ENCODE results near the gene RIMS1.

RIMS1 gene

GRCh38 chr6:72064399-72064975 lies 178.1 kb downstream of the RIMS1 start:
- no peak for DNase-seq (ENCODE audit: low read depth in 1 of 2, low spot score in 1 of 2)
- in situ Hi-C loops (cut with HindIII; ENCODE audit: low pct_unique_long_range_greater_than_20kb, low sequenced_read_pairs): no loop called here
- TF ChIP-seq JUND (IDR thresholded peaks at IDR 0.05; ENCODE audit: low read depth): no peak

GRCh38 chr6:72078096-72078495 lies 191.7 kb downstream of the RIMS1 start:
- no peak for DNase-seq (ENCODE audit: low read depth in 1 of 2, low spot score in 1 of 2)
- TF ChIP-seq JUND (IDR thresholded peaks at IDR 0.05; ENCODE audit: low read depth): no peak
- in situ Hi-C loops (cut with HindIII; ENCODE audit: low pct_unique_long_range_greater_than_20kb, low sequenced_read_pairs): no loop called here

DNA sequence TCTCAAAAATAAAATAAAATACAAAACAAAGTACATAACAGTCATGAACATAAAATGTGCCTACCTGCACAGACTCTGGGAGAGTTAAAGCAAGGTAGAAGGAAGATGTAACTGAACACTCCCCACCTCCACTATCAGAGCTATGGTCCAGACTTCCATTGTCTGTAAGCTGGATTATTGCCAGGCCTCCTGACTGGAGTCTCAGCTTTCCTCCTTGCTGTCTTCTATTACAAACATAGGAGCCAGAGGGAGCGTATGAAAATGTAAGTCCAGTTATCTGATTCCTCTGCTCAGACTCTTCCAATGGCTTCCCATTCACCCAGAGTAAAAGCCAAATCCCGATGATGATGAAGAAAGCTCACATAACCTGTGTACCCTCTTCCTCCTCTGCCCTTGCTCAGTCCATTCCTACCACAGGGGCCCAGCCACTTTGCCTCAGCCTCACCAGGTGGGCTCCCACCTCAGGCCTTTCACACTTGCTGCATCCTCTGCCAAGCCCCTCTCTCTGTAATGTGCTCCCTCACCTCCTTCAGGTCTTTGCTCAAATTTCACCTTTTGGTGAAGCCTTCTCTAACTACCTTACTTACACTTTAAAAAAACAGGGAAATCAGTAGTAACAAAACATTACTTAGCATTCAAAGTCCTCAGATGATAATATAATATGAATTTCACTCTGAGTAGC lies 194.1 kb downstream of the RIMS1 start:
- no peak for DNase-seq (ENCODE audit: low read depth in 1 of 2, low spot score in 1 of 2)
- in situ Hi-C loops (cut with HindIII; ENCODE audit: low pct_unique_long_range_greater_than_20kb, low sequenced_read_pairs): no loop called here
- no peak for TF ChIP-seq JUND (IDR thresholded peaks at IDR 0.05; ENCODE audit: low read depth)

GRCh38 chr6:72081871-72082270 lies 195.5 kb downstream of the RIMS1 start:
- TF ChIP-seq JUND (IDR thresholded peaks at IDR 0.05; ENCODE audit: low read depth): no peak
- in situ Hi-C loops (cut with HindIII; ENCODE audit: low pct_unique_long_range_greater_than_20kb, low sequenced_read_pairs): no loop called here
- DNase-seq (ENCODE audit: low read depth in 1 of 2, low spot score in 1 of 2): no peak

GRCh38 chr6:72083976-72084375 lies 197.6 kb downstream of the RIMS1 start:
- in situ Hi-C loops (cut with HindIII; ENCODE audit: low pct_unique_long_range_greater_than_20kb, low sequenced_read_pairs): no loop called here

GRCh38 chr6:72084992-72085569 lies 198.7 kb downstream of the RIMS1 start:
- DNase-seq (ENCODE audit: low read depth in 1 of 2, low spot score in 1 of 2): peak in 1 of 2 experiments; percentile 41
- TF ChIP-seq JUND (IDR thresholded peaks at IDR 0.05; ENCODE audit: low read depth): no peak
- in situ Hi-C loops (cut with HindIII; ENCODE audit: low pct_unique_long_range_greater_than_20kb, low sequenced_read_pairs): no loop called here

More at GRCh38 chr6:72083976-72084375, 197.6 kb downstream of the RIMS1 start:
- no peak for TF ChIP-seq JUND (IDR thresholded peaks at IDR 0.05; ENCODE audit: low read depth)
- no peak for DNase-seq (ENCODE audit: low read depth in 1 of 2, low spot score in 1 of 2)

GRCh38 chr6:72094506-72094905 lies 208.2 kb downstream of the RIMS1 start:
- DNase-seq (ENCODE audit: low read depth in 1 of 2, low spot score in 1 of 2): no peak
- in situ Hi-C loops (cut with HindIII; ENCODE audit: low pct_unique_long_range_greater_than_20kb, low sequenced_read_pairs): no loop called here
- no peak for TF ChIP-seq JUND (IDR thresholded peaks at IDR 0.05; ENCODE audit: low read depth)

GRCh38 chr6:72102561-72102960 lies 216.2 kb downstream of the RIMS1 start:
- TF ChIP-seq JUND (IDR thresholded peaks at IDR 0.05; ENCODE audit: low read depth): no peak
- no peak for DNase-seq (ENCODE audit: low read depth in 1 of 2, low spot score in 1 of 2)
- in situ Hi-C loops (cut with HindIII; ENCODE audit: low pct_unique_long_range_greater_than_20kb, low sequenced_read_pairs): no loop called here

GRCh38 chr6:72111611-72112010 lies 225.3 kb downstream of the RIMS1 start:
- in situ Hi-C loops (cut with HindIII; ENCODE audit: low pct_unique_long_range_greater_than_20kb, low sequenced_read_pairs): no loop called here
- no peak for TF ChIP-seq JUND (IDR thresholded peaks at IDR 0.05; ENCODE audit: low read depth)
- DNase-seq (ENCODE audit: low read depth in 1 of 2, low spot score in 1 of 2): no peak

DNA sequence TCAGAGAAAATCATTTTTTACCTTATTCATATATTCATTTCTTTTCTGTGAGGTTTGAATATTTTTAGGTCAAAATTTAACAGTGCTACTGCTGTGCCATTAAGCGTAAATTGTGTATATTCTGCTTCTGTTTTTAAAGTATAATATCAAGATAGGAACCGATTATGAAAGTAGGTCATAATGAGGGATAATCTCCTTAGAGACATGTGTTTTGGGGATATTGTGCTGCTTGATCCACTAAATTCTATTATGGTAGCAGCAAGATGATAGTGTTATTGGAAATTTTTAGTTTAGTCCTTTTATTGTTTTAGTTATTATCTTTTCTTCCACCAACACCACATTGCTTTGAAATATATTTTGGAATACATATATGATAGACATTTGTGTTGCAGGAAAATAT lies 244.0 kb downstream of the RIMS1 start:
- DNase-seq (ENCODE audit: low read depth in 1 of 2, low spot score in 1 of 2): no peak
- no peak for TF ChIP-seq JUND (IDR thresholded peaks at IDR 0.05; ENCODE audit: low read depth)
- in situ Hi-C loops (cut with HindIII; ENCODE audit: low pct_unique_long_range_greater_than_20kb, low sequenced_read_pairs): no loop called here

- TF ChIP-seq JUND (IDR thresholded peaks at IDR 0.05; ENCODE audit: low read depth): no peak
- no peak for DNase-seq (ENCODE audit: low read depth in 1 of 2, low spot score in 1 of 2)
- in situ Hi-C loops (cut with HindIII; ENCODE audit: low pct_unique_long_range_greater_than_20kb, low sequenced_read_pairs): no loop called here
Measured at GRCh38 chr6:72132427-72132826, 246.1 kb downstream of the RIMS1 start.

GRCh38 chr6:72132851-72133250 lies 246.5 kb downstream of the RIMS1 start:
- in situ Hi-C loops (cut with HindIII; ENCODE audit: low pct_unique_long_range_greater_than_20kb, low sequenced_read_pairs): no loop called here
- TF ChIP-seq JUND (IDR thresholded peaks at IDR 0.05; ENCODE audit: low read depth): no peak
- DNase-seq (ENCODE audit: low read depth in 1 of 2, low spot score in 1 of 2): no peak

DNA sequence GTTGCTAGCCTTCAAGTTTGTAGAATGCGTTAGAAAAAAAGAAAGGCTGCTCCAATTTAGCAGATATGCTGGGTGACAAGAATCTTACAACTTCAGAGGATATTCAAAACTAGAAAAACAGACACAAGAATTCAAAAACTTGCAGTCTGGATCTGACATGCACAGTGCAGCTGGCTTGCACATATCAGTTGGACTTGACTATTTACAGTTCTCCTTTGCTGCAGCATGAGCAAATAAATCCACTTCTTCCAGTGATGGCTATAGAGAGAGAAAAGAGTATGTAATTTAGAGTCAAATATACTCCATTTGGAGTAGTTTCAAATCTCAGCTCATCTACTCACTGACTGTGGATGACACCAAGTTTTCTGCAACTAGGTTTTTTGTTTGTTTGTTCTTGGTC lies 247.0 kb downstream of the RIMS1 start:
- no peak for TF ChIP-seq JUND (IDR thresholded peaks at IDR 0.05; ENCODE audit: low read depth)
- DNase-seq (ENCODE audit: low read depth in 1 of 2, low spot score in 1 of 2): no peak
- in situ Hi-C loops (cut with HindIII; ENCODE audit: low pct_unique_long_range_greater_than_20kb, low sequenced_read_pairs): no loop called here

Data from T47D (cell line).